Natural killer cell (primary cell): Measurements from ENCODE around the gene PHLDB3. TPM values are rescaled to one million over a fixed set of nuclear protein-coding genes. Genes with fewer than 3 reads are reported as not detected.
"Not testable (repeated sequence)": the region's sequence is repeated elsewhere in the genome, so short reads cannot be mapped to it uniquely, and the experiment has no call there.

Experiments
- ATAC-seq, 3 donors: fragments of 150-1000 bp in 2 of 3; fragments of 200-7000 bp in 1 of 3; cut with Tn5 transposase; 1 replicate in 1 of 3; 2 replicates in 2 of 3; pipeline ENCODE4 v1.10.0; 2021; ENCODE audit warnings: mild to moderate bottlenecking in 2 of 3, moderate library complexity in 2 of 3
- DNase-seq, 2 donors: peaks; one replicate each; pipeline versions ENCODE4 v3.0.0 to v3.0.0-alpha.2; 2013 to 2021; ENCODE audit warnings: mixed read lengths in 1 of 2
- H3K27ac ChIP-seq: one replicate; pipeline ENCODE4 v1.5.1; 2013; ENCODE audit warnings: mild to moderate bottlenecking, low read length
- H3K27me3 ChIP-seq: one replicate; pipeline ENCODE4 v1.6.1; 2013; ENCODE audit warnings: low read length; ENCODE audit not compliant: control insufficient read depth, insufficient read depth
- H3K36me3 ChIP-seq: one replicate; pipeline ENCODE4 v1.6.1; 2013; ENCODE audit warnings: low read length; ENCODE audit not compliant: control insufficient read depth, insufficient read depth
- H3K4me1 ChIP-seq: one replicate; pipeline ENCODE4 v1.6.1; 2013; ENCODE audit warnings: low read length; ENCODE audit not compliant: control insufficient read depth, insufficient read depth
- H3K4me3 ChIP-seq: one replicate; pipeline ENCODE4 v1.5.1; 2013; ENCODE audit warnings: low read length
- H3K9me3 ChIP-seq: one replicate; pipeline ENCODE4 v1.6.1; 2013; ENCODE audit warnings: low read length; ENCODE audit not compliant: control insufficient read depth, insufficient read depth
- H3K27ac Mint-ChIP-seq, 2 donors: one replicate each; pipeline ENCODE4 v1.8.0; 2022; ENCODE audit warnings: mild to moderate bottlenecking in 2 of 2, mixed read lengths in 2 of 2, moderate library complexity in 1 of 2
- H3K27me3 Mint-ChIP-seq, 2 donors: one replicate each; pipeline ENCODE4 v1.8.0; 2022; ENCODE audit warnings: low read depth in 2 of 2, mixed read lengths in 2 of 2
- H3K36me3 Mint-ChIP-seq: one replicate; pipeline ENCODE4 v1.8.0; 2022; ENCODE audit warnings: mixed read lengths
- H3K4me1 Mint-ChIP-seq, 2 donors: one replicate each; pipeline ENCODE4 v1.8.0; 2022; ENCODE audit warnings: mixed read lengths in 2 of 2
- H3K4me3 Mint-ChIP-seq: one replicate; pipeline ENCODE4 v1.8.0; 2022; ENCODE audit warnings: mild to moderate bottlenecking, moderate library complexity, mixed read lengths
- H3K9me3 Mint-ChIP-seq, 2 donors: one replicate each; pipeline ENCODE4 v1.8.0; 2022; ENCODE audit warnings: mixed read lengths in 2 of 2
- WGBS: methylation state at CpG from one replicate; pipeline ENCODE4 v1.1.7; 2013; ENCODE audit warnings: missing lambda C conversion rate; ENCODE audit not compliant: insufficient coverage; 5-methylcytosine and 5-hydroxymethylcytosine counted together
- intact Hi-C: fragments of 100-400 bp; cut with micrococcal nuclease; formaldehyde crosslinking; loops from one replicate; pipeline ENCODE4 v1.14.2; 2022
- total RNA-seq, 4 donors: library from RNA; stranded (reverse); fragments of 120-200 nt in 1 of 4; gene quantifications; one replicate each; pipeline versions ENCODE4 v1.2.3 to v1.2.4, GENCODE V29; 2013 to 2022
- TF ChIP-seq, protein P1 (sequence below): fragments of 200-600 bp; IDR thresholded peaks from one replicate; pipeline ENCODE4 v1.8.0; 2022; ENCODE audit warnings: antibody characterized with exemption

PHLDB3 gene
- total RNA-seq, 3 donors from 2014 or later (not counting 1 experiment from before 2014, with no cell fraction given), result 24.5 to 24.9 (median 24.8) TPM

GRCh38 chr19:43437712-43438111, 66.8 kb downstream of the PHLDB3 start:
- H3K27ac Mint-ChIP-seq, result peak overlapping the region; percentile 88 to 93
- H3K27ac ChIP-seq, result peak overlapping the region; percentile 21
- H3K9me3 ChIP-seq, result no peaks in the 10 kb centered on the region
- peaks cover 33 to 38% of the 10 kb centered on the region in 2 donors for H3K4me1 Mint-ChIP-seq
- H3K36me3 Mint-ChIP-seq, result no peaks in the 10 kb centered on the region
- no peak overlapping the region for H3K4me3 ChIP-seq
- no peak for ATAC-seq
- TF ChIP-seq, protein P1, sequence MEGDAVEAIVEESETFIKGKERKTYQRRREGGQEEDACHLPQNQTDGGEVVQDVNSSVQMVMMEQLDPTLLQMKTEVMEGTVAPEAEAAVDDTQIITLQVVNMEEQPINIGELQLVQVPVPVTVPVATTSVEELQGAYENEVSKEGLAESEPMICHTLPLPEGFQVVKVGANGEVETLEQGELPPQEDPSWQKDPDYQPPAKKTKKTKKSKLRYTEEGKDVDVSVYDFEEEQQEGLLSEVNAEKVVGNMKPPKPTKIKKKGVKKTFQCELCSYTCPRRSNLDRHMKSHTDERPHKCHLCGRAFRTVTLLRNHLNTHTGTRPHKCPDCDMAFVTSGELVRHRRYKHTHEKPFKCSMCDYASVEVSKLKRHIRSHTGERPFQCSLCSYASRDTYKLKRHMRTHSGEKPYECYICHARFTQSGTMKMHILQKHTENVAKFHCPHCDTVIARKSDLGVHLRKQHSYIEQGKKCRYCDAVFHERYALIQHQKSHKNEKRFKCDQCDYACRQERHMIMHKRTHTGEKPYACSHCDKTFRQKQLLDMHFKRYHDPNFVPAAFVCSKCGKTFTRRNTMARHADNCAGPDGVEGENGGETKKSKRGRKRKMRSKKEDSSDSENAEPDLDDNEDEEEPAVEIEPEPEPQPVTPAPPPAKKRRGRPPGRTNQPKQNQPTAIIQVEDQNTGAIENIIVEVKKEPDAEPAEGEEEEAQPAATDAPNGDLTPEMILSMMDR, result no peak
- no peak for DNase-seq
- H3K4me1 ChIP-seq, result peaks cover 24% of the 10 kb centered on the region
- peak overlapping the region; percentile 25 for H3K4me3 Mint-ChIP-seq
- no peaks in the 10 kb centered on the region for H3K36me3 ChIP-seq
- H3K27me3 ChIP-seq, result no peaks in the 10 kb centered on the region
- H3K9me3 Mint-ChIP-seq, result no peaks in the 10 kb centered on the region
- WGBS, result 89% methylated on average over 6 of the region's 6 CpGs
- intact Hi-C loops, result no loop called here
- H3K27me3 Mint-ChIP-seq, result no peaks in the 10 kb centered on the region

DNA sequence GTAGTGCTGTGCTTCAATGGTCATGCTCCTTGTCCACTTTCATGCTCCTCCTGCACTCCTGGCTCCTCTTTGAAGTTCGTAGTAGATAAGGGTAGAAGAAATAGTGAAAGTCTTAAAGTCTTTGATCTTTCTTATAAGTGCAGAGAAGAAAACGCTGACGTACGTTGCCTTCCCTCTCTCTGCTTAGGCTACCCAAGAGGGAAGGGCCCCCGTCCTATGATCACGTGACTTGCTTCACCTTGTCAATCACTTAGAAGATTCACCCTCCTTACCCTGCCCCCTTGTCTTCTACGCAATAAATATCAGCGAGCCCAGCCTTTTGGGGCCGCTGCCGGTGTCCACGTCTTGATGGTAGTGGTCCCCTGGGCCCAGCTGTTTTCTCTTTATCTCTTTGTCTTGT, 67.3 kb downstream of the PHLDB3 start:
- peak overlapping the region; percentile 88 to 93 for H3K27ac Mint-ChIP-seq
- not testable (repeated sequence) for H3K27ac ChIP-seq

GRCh38 chr19:43435775-43436174, 68.8 kb downstream of the PHLDB3 start:
- Histone ChIP-seq H3K27ac (no peak overlapping the region), H3K9me3 (no peaks in the 10 kb centered on the region), H3K4me1 (peaks cover 24% of the 10 kb centered on the region), H3K4me3 (no peak overlapping the region), H3K36me3 (no peaks in the 10 kb centered on the region), H3K27me3 (no peaks in the 10 kb centered on the region)
- WGBS, result 89% methylated on average over 3 of the region's 3 CpGs
- Mint-ChIP-seq H3K9me3 (no peaks in the 10 kb centered on the region), H3K27me3 (no peaks in the 10 kb centered on the region), H3K27ac (peak overlapping the region; percentile 12 to 23), H3K4me3 (no peak overlapping the region), H3K36me3 (no peaks in the 10 kb centered on the region), H3K4me1 (peaks cover 35 to 39% of the 10 kb centered on the region in 2 donors)
- intact Hi-C loops, result no loop called here
- ATAC-seq, result no peak
- TF ChIP-seq, protein P1, result no peak
- DNase-seq, result no peak

More for the DNA sequence above, 67.3 kb downstream of the PHLDB3 start:
- Mint-ChIP-seq H3K4me1 (peaks cover 35 to 41% of the 10 kb centered on the region in 2 donors), H3K4me3 (peak overlapping the region; percentile 25)
- ATAC-seq, H3K27me3 Mint-ChIP-seq, intact Hi-C loops, H3K27me3 ChIP-seq, H3K4me3 ChIP-seq, H3K9me3 ChIP-seq, H3K36me3 Mint-ChIP-seq, H3K36me3 ChIP-seq, H3K9me3 Mint-ChIP-seq: not testable (repeated sequence)
- 98% methylated on average over 10 of the region's 11 CpGs for WGBS
- peak in 1 of 2 donors; percentile 56 for DNase-seq
- peaks cover 24% of the 10 kb centered on the region for H3K4me1 ChIP-seq

GRCh38 chr19:43433689-43434088, 70.9 kb downstream of the PHLDB3 start:
- no peaks in the 10 kb centered on the region for H3K27me3 ChIP-seq
- ATAC-seq (no peak), DNase-seq (no peak)
- Mint-ChIP-seq H3K4me1 (peaks cover 22 to 24% of the 10 kb centered on the region in 2 donors), H3K9me3 (no peaks in the 10 kb centered on the region), H3K4me3 (no peak overlapping the region), H3K27ac (no peak overlapping the region), H3K27me3 (no peaks in the 10 kb centered on the region), H3K36me3 (no peaks in the 10 kb centered on the region)
- no peak overlapping the region for H3K4me3 ChIP-seq
- TF ChIP-seq, protein P1, result no peak
- H3K9me3 ChIP-seq, result no peaks in the 10 kb centered on the region
- 91% methylated on average over 6 of the region's 6 CpGs for WGBS
- intact Hi-C loops, result loop anchor here (1.0 kb wide), 2 partner anchors 86 to 219 kb away; no protein-coding TSS in a partner anchor
- H3K36me3 ChIP-seq, result no peaks in the 10 kb centered on the region
- H3K4me1 ChIP-seq, result peaks cover 15% of the 10 kb centered on the region
- no peak overlapping the region for H3K27ac ChIP-seq
